Measurements from ENCODE around the gene THRA. TPM values are rescaled to one million over a fixed set of nuclear protein-coding genes. Genes with fewer than 3 reads are reported as not detected.
A peak's percentile ranks its signal among the peaks of the same experiment; 100 is the strongest.

Gene THRA
- total and polyA plus RNA-seq, 2 of the 8 experiments (the other 6 are each of a cell fraction or from before 2014, with no cell fraction given): 6.4 to 10.2 TPM

DNA sequence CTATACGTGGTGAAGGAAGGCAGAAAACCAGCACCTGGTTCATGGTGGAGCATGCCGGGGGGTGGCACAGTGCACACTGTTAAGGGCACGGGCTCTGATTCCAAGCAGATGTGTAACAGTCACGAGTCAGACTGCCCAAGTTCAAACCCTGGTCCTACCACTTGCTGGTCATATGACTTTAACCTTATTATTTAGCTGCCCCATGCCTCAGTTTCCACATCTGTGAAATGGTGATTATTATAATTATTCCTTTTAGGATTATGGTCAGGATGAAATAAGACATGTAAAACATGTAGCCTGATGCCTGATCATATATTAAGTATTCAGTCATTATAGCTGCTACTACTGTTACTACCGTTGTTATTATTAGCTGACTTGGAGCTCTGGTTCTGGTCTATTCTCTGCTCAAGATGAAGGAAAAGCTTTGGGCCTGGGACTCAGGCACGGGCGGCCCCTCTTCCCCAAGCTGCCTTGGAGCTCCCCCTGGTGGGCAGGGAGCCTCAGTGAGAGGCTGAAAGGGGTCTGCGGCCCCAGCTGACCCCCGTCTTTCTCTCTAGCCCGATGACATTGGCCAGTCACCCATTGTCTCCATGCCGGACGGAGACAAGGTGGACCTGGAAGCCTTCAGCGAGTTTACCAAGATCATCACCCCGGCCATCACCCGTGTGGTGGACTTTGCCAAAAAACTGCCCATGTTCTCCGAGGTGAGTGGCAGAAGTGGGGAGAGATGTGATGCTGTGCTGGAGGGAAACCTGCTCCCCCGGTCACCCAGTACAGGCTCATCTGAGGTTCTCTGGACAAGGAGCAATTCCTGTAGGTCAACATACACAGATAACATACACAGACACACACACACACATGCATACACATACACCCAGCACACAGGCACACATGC lies 23.6 kb downstream of the THRA start (continued):
- TF ChIP-seq, protein P1, sequence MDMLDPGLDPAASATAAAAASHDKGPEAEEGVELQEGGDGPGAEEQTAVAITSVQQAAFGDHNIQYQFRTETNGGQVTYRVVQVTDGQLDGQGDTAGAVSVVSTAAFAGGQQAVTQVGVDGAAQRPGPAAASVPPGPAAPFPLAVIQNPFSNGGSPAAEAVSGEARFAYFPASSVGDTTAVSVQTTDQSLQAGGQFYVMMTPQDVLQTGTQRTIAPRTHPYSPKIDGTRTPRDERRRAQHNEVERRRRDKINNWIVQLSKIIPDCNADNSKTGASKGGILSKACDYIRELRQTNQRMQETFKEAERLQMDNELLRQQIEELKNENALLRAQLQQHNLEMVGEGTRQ (IDR thresholded peaks at IDR 0.05; ENCODE audit: low read length): no peak
- TF ChIP-seq RAD21 (IDR thresholded peaks at IDR 0.05 in 1 of 2, conservative IDR thresholded peaks at IDR 0.05 in 1 of 2; ENCODE audit: low read depth in 2 of 2, low read length in 2 of 2): peak; percentile 95 to 98
- no peak for TF ChIP-seq PHF8 (conservative IDR thresholded peaks at IDR 0.05; ENCODE audit: low read depth, low read length)
- TF ChIP-seq RFX5 (IDR thresholded peaks at IDR 0.05; ENCODE audit: borderline replicate concordance, low read depth, low read length): no peak
- TF ChIP-seq SRF (IDR thresholded peaks at IDR 0.05; ENCODE audit: low read depth, low read length): no peak

Data from H1 (cell line).